Muscle layer of duodenum (tissue), 2 donors: ENCODE data around the gene CCDC39.

Experiments used
- H3K27ac ChIP-seq: one replicate; pipeline ENCODE4 v1.7.0; 2013; ENCODE audit warnings: mild to moderate bottlenecking, low read length
- H3K27me3 ChIP-seq: one replicate; pipeline ENCODE4 v1.7.0; 2013; ENCODE audit warnings: low read depth, mild to moderate bottlenecking, control low read depth, low read length
- H3K36me3 ChIP-seq, 2 donors: one replicate each; pipeline ENCODE4 v1.7.0; 2013; ENCODE audit warnings: low read length in 2 of 2, control low read depth in 1 of 2, mild to moderate bottlenecking in 1 of 2; ENCODE audit not compliant: insufficient read depth in 2 of 2, control insufficient read depth in 1 of 2
- H3K4me1 ChIP-seq, 2 donors: one replicate each; pipeline ENCODE4 v1.7.0; 2013; ENCODE audit warnings: low read length in 2 of 2, mild to moderate bottlenecking in 2 of 2, control low read depth in 1 of 2, moderate library complexity in 1 of 2; ENCODE audit not compliant: insufficient read depth in 2 of 2, control insufficient read depth in 1 of 2
- H3K4me3 ChIP-seq, 2 donors: one replicate each; pipeline ENCODE4 v1.7.0; 2013; ENCODE audit warnings: low read length in 2 of 2, low read depth in 1 of 2, mild to moderate bottlenecking in 1 of 2
- H3K9me3 ChIP-seq, 2 donors: one replicate each; pipeline ENCODE4 v1.7.0; 2013; ENCODE audit warnings: low read length in 2 of 2, control low read depth in 1 of 2, mild to moderate bottlenecking in 1 of 2; ENCODE audit not compliant: control insufficient read depth in 1 of 2
- donor health status: healthy.

Gene CCDC39

GRCh38 chr3:180679178-180680096 lies at the start of gene CCDC39:
Gene CCDC39, minus strand, starts transcription at chr3:180679489. Its CDS starts 109 bp downstream, at chr3:180679380.
- Histone ChIP-seq H3K27ac (no peak within 1 kb of the TSS), H3K4me1 (peaks cover 9 to 10% of the 10 kb centered on the region in 2 donors), H3K9me3 (no peaks in the 10 kb centered on the region), H3K36me3 (no peaks in the 10 kb centered on the region), H3K4me3 (peak within 1 kb of the TSS; percentile 75 to 88), H3K27me3 (peaks cover 3% of the 10 kb centered on the region)

- no peak overlapping the region for H3K4me3 ChIP-seq
- no peaks in the 10 kb centered on the region for H3K27me3 ChIP-seq
- H3K27ac ChIP-seq = no peak overlapping the region
- H3K36me3 ChIP-seq = no peaks in the 10 kb centered on the region
- no peaks in the 10 kb centered on the region for H3K9me3 ChIP-seq
- no peaks in the 10 kb centered on the region for H3K4me1 ChIP-seq
Observed at GRCh38 chr3:180720012-180720411, 40.7 kb upstream of the CCDC39 start.

DNA sequence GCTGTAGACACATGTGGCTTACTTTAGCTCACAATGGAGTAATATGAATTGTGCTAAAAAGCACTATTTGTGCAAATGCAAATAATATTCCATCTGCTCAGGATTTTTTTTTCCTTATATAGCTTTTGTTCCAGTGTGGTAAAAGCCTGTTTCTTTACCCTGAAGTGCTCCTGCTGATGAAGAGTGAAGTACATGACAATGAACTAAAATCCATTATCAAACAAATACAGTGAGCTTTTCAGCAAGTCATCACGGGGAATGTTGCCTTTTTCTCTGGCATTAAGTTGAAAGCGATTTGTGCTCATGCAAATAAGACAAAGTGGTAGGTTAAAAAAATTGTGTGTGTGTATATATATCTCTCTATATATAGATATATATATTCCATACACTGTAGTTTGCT lies 28.6 kb upstream of the CCDC39 start:
- no peak overlapping the region for H3K4me3 ChIP-seq
- H3K4me1 ChIP-seq = no peaks in the 10 kb centered on the region

GRCh38 chr3:180705619-180706018 lies 26.3 kb upstream of the CCDC39 start:
- no peaks in the 10 kb centered on the region for H3K27me3 ChIP-seq
- H3K27ac ChIP-seq = no peak overlapping the region
- no peaks in the 10 kb centered on the region for H3K4me1 ChIP-seq
- H3K4me3 ChIP-seq = no peak overlapping the region
- H3K9me3 ChIP-seq = no peaks in the 10 kb centered on the region
- H3K36me3 ChIP-seq = no peaks in the 10 kb centered on the region

More for the DNA sequence above, 28.6 kb upstream of the CCDC39 start:
- Histone ChIP-seq H3K27ac (no peak overlapping the region), H3K9me3 (no peaks in the 10 kb centered on the region), H3K27me3 (no peaks in the 10 kb centered on the region), H3K36me3 (no peaks in the 10 kb centered on the region)

GRCh38 chr3:180704532-180704931 lies 25.2 kb upstream of the CCDC39 start:
- Histone ChIP-seq H3K27me3 (no peaks in the 10 kb centered on the region), H3K9me3 (no peaks in the 10 kb centered on the region)

DNA sequence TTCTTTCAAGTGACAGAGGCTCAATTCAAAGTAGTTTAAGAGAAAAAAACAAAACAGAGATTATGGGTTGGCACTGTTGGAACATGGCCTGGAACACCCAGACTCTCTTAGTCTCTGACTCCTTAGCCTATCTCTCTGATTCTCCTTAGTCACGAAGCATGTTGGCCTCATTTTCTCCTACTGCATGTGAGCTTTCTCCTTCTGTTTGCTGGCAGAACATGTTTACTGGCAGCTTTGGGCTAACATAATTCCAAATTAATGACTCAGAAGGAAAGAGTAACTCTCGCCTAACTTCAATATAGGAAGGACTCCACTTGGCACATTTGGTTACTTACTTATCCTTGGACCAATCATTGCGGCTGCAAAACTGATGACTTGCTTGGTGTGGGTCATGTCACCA lies 21.7 kb upstream of the CCDC39 start:
- Histone ChIP-seq H3K27ac (no peak overlapping the region), H3K4me1 (no peaks in the 10 kb centered on the region), H3K36me3 (no peaks in the 10 kb centered on the region)

More at GRCh38 chr3:180704532-180704931, 25.2 kb upstream of the CCDC39 start:
- Histone ChIP-seq H3K4me1 (no peaks in the 10 kb centered on the region), H3K36me3 (no peaks in the 10 kb centered on the region), H3K4me3 (no peak overlapping the region), H3K27ac (no peak overlapping the region)

DNA sequence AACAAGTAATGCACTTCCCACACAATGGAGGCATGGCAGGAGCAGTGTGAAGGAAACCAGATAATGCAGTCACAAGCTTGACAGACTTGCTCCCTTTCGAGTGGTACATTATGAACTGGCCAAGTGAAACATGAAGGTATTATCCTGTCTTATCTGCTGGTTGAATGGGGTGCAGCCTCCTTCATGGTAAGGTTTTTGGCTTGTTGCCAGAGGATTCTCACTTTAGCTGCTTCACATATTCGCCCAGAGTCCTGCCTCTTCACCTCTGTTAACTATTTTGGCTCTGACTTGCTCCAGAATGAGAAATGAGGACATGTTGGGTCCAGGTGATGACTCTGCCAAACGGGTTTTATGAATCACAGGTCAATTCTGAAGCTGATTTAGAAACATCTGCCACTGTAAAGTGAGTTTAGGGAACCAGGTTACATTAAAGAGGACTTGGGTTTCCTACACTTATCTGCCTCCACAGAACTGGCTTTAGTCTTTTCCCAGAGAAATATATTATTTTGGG lies 19.5 kb upstream of the CCDC39 start:
- H3K36me3 ChIP-seq = no peaks in the 10 kb centered on the region
- no peaks in the 10 kb centered on the region for H3K27me3 ChIP-seq
- no peak overlapping the region for H3K27ac ChIP-seq
- no peaks in the 10 kb centered on the region for H3K4me1 ChIP-seq
- no peak overlapping the region for H3K4me3 ChIP-seq
- H3K9me3 ChIP-seq = no peaks in the 10 kb centered on the region

More for the DNA sequence above, 21.7 kb upstream of the CCDC39 start:
- Histone ChIP-seq H3K27me3 (no peaks in the 10 kb centered on the region), H3K9me3 (no peaks in the 10 kb centered on the region), H3K4me3 (no peak overlapping the region)

DNA sequence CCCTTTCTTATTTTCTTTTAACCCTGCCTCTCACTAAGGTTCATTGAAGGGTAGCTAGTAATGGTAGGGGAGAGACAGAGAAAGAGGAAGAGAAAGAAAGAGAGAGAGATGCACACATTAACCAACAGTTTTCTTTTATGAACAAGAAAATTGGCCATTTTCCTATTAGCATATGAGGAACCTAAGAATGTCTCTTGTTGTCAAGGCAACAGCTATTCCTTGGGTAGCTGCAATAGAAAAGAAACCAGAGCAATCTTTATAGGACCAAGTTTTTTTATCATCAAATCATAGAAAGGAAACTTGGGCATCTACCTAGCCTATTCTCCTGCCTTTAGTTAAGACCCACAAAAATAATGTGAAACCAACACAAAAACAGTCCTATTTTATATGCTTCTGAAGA lies 15.0 kb upstream of the CCDC39 start:
- H3K36me3 ChIP-seq = no peaks in the 10 kb centered on the region
- H3K9me3 ChIP-seq = no peaks in the 10 kb centered on the region
- no peak overlapping the region for H3K27ac ChIP-seq
- no peak overlapping the region for H3K4me3 ChIP-seq
- no peaks in the 10 kb centered on the region for H3K4me1 ChIP-seq
- H3K27me3 ChIP-seq = no peaks in the 10 kb centered on the region

- no peaks in the 10 kb centered on the region for H3K9me3 ChIP-seq
- no peak overlapping the region for H3K27ac ChIP-seq
- H3K27me3 ChIP-seq = no peaks in the 10 kb centered on the region
- no peaks in the 10 kb centered on the region for H3K4me1 ChIP-seq
- no peaks in the 10 kb centered on the region for H3K36me3 ChIP-seq
- no peak overlapping the region for H3K4me3 ChIP-seq
Observed at GRCh38 chr3:180693656-180694055, 14.4 kb upstream of the CCDC39 start.

GRCh38 chr3:180690061-180690460 lies 10.8 kb upstream of the CCDC39 start:
- Histone ChIP-seq H3K9me3 (no peaks in the 10 kb centered on the region), H3K36me3 (no peaks in the 10 kb centered on the region), H3K4me1 (no peaks in the 10 kb centered on the region), H3K27ac (no peak overlapping the region), H3K4me3 (no peak overlapping the region), H3K27me3 (no peaks in the 10 kb centered on the region)

GRCh38 chr3:180684807-180685206 lies 5.5 kb upstream of the CCDC39 start:
- Histone ChIP-seq H3K36me3 (no peaks in the 10 kb centered on the region), H3K27ac (no peak overlapping the region), H3K27me3 (peaks cover 3% of the 10 kb centered on the region)

More at GRCh38 chr3:180684807-180685206, 5.5 kb upstream of the CCDC39 start:
- Histone ChIP-seq H3K4me1 (peaks cover 4 to 5% of the 10 kb centered on the region in 2 donors), H3K4me3 (no peak overlapping the region), H3K9me3 (no peaks in the 10 kb centered on the region)
